Liver (tissue), 9 donors: ENCODE data around the gene ABHD10. TPM values are rescaled to one million over a fixed set of nuclear protein-coding genes. Genes with fewer than 3 reads are reported as not detected.
A peak's percentile ranks its signal among the peaks of the same experiment; 100 is the strongest.

Source experiments
- DNase-seq: peaks from one replicate; pipeline ENCODE4 v3.0.0-alpha.2; 2017; ENCODE audit warnings: low spot score
- H3K27ac ChIP-seq, 2 donors: one replicate each; pipeline ENCODE4 v1.7.0; 2013; ENCODE audit warnings: inconsistent platforms in 2 of 2, low read length in 2 of 2, control low read depth in 1 of 2, low read depth in 1 of 2, mild to moderate bottlenecking in 1 of 2
- H3K27me3 ChIP-seq, 4 donors: one replicate each; pipeline versions ENCODE4 v1.6.1 to v1.7.0; 2013; ENCODE audit warnings: low read length in 3 of 4, inconsistent platforms in 1 of 4, mild to moderate bottlenecking in 1 of 4, moderate library complexity in 1 of 4; ENCODE audit not compliant: control insufficient read depth in 4 of 4, insufficient read depth in 4 of 4
- H3K36me3 ChIP-seq, 4 donors: one replicate each; pipeline versions ENCODE4 v1.6.1 to v1.7.0; 2013; ENCODE audit warnings: low read length in 3 of 4, mild to moderate bottlenecking in 3 of 4, low read depth in 1 of 4, moderate library complexity in 1 of 4; ENCODE audit not compliant: control insufficient read depth in 4 of 4, insufficient read depth in 3 of 4
- H3K4me1 ChIP-seq, 4 donors: one replicate each; pipeline versions ENCODE4 v1.6.1 to v1.7.0; 2013; ENCODE audit warnings: low read length in 3 of 4, mild to moderate bottlenecking in 3 of 4, moderate library complexity in 1 of 4; ENCODE audit not compliant: control insufficient read depth in 4 of 4, insufficient read depth in 4 of 4
- H3K4me3 ChIP-seq, 3 donors: one replicate each; pipeline versions ENCODE4 v1.6.1 to v1.7.0; 2013; ENCODE audit warnings: low read length in 3 of 3, control low read depth in 1 of 3, low read depth in 1 of 3, mild to moderate bottlenecking in 1 of 3
- H3K9ac ChIP-seq, 2 donors: one replicate each; pipeline ENCODE4 v1.7.0; 2013; ENCODE audit warnings: low read length in 2 of 2, mild to moderate bottlenecking in 2 of 2, moderate library complexity in 2 of 2, control low read depth in 1 of 2, low read depth in 1 of 2
- H3K9me3 ChIP-seq, 4 donors: one replicate each; pipeline versions ENCODE4 v1.6.1 to v1.7.0; 2013; ENCODE audit warnings: low read length in 3 of 4; ENCODE audit not compliant: control insufficient read depth in 4 of 4
- ATF3 ChIP-seq: IDR thresholded peaks from 2 replicates; pipeline ENCODE4 v1.6.1; 2016; ENCODE audit warnings: antibody characterized with exemption
- CTCF ChIP-seq: fragments of 150-350 bp; IDR thresholded peaks from 2 replicates; pipeline ENCODE4 v1.5.1; 2017; ENCODE audit warnings: improper control_type of control experiment, low read depth, low read length; ENCODE audit not compliant: missing input control
- EGR1 ChIP-seq, 2 donors: IDR thresholded peaks; 2 replicates each; pipeline ENCODE4 v1.6.1; 2016 to 2018; ENCODE audit warnings: antibody characterized with exemption in 2 of 2, low read depth in 2 of 2
- FOXA1 ChIP-seq: IDR thresholded peaks from 2 replicates; pipeline ENCODE4 v1.6.1; 2016; ENCODE audit warnings: antibody characterized with exemption
- GABPA ChIP-seq, 2 donors: IDR thresholded peaks in 1 of 2; conservative IDR thresholded peaks in 1 of 2; 2 replicates each; pipeline ENCODE4 v1.6.1; 2016; ENCODE audit warnings: antibody characterized with exemption in 2 of 2, mild to moderate bottlenecking in 1 of 2, moderate library complexity in 1 of 2
- HNF4A ChIP-seq, 2 donors: conservative IDR thresholded peaks; 2 replicates each; pipeline ENCODE4 v1.6.1; 2016; ENCODE audit warnings: antibody characterized with exemption in 2 of 2, mild to moderate bottlenecking in 2 of 2
- JUND ChIP-seq, 2 donors: IDR thresholded peaks; 2 replicates each; pipeline ENCODE4 v1.6.1; 2016; ENCODE audit warnings: antibody characterized with exemption in 2 of 2
- MAX ChIP-seq: IDR thresholded peaks from 2 replicates; pipeline ENCODE4 v1.6.1; 2016; ENCODE audit warnings: antibody characterized with exemption
- NR2F2 ChIP-seq: IDR thresholded peaks from 2 replicates; pipeline ENCODE4 v1.6.1; 2016; ENCODE audit warnings: antibody characterized with exemption
- REST ChIP-seq: IDR thresholded peaks from 2 replicates; pipeline ENCODE4 v1.6.1; 2016; ENCODE audit warnings: antibody characterized with exemption, mild to moderate bottlenecking
- RXRA ChIP-seq, 2 donors: IDR thresholded peaks; 2 replicates each; pipeline ENCODE4 v1.6.1; 2017 to 2018; ENCODE audit warnings: antibody characterized with exemption in 2 of 2, mild to moderate bottlenecking in 1 of 2
- SP1 ChIP-seq: IDR thresholded peaks from 2 replicates; pipeline ENCODE4 v1.6.1; 2018; ENCODE audit warnings: antibody characterized with exemption, mild to moderate bottlenecking
- TAF1 ChIP-seq: conservative IDR thresholded peaks from 2 replicates; pipeline ENCODE4 v1.6.1; 2016; ENCODE audit warnings: antibody characterized with exemption, mild to moderate bottlenecking
- YY1 ChIP-seq: IDR thresholded peaks from 2 replicates; pipeline ENCODE4 v1.6.1; 2016; ENCODE audit warnings: antibody characterized with exemption, mild to moderate bottlenecking
- ZBTB33 ChIP-seq: IDR thresholded peaks from 2 replicates; pipeline ENCODE4 v1.6.1; 2016; ENCODE audit warnings: antibody characterized with exemption
- WGBS: extraction: QIAGEN DNeasy Blood & Tissue Kit; methylation state at CpG from one replicate; pipeline ENCODE4 v1.1.7; 2013; 5-methylcytosine and 5-hydroxymethylcytosine counted together
- polyA plus RNA-seq, 2 donors: library from polyadenylated mRNA; stranded (reverse) in 1 of 2; unstranded in 1 of 2; fragments of 200-250 nt in 1 of 2; fragments of >200 nt in 1 of 2; fragmentation: Nextera tagmentation in 1 of 2; extraction: Ambion mirVana in 1 of 2; gene quantifications; one replicate each; pipeline versions ENCODE4 v1.2.1 to v1.2.3, GENCODE V29; 2013 to 2015
- total RNA-seq, 2 donors: library from RNA; depleted of rRNA; stranded (reverse); fragments of >200 nt; gene quantifications; one replicate each; pipeline ENCODE4 v1.2.3, GENCODE V29; 2014
- donor health status: healthy.
- donor health status: healthy.
- donor health status: healthy.
- donor health status: healthy.
- donor health status: healthy.

The ABHD10 gene
- total and polyA plus RNA-seq, 4 donors, result 15.1 to 22.1 (median 18.9) TPM

DNA sequence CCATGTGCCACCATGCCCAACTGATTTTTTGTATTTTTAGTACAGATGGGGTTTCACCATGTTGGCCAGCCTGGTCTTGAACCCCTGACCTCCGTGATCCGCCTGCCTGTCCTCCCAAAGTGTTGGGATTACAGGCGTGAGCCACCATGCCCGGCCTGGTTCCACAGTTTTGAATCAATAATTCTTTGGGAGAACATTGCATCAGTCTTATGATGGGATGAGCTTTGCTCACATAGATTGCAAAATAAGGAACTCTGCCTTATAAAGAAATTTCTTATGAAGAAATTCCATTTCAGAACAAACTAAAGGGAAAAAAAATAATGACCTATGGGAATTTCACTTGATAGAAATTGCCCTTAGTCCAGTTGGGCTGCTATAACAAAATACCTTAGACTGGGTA lies 39.9 kb downstream of the ABHD10 start:
- Histone ChIP-seq H3K27ac (no peak overlapping the region), H3K36me3 (no peaks in the 10 kb centered on the region), H3K27me3 (no peaks in the 10 kb centered on the region), H3K4me3 (no peak overlapping the region), H3K9me3 (no peaks in the 10 kb centered on the region), H3K9ac (no peak overlapping the region), H3K4me1 (no peaks in the 10 kb centered on the region)
- WGBS, result 51% methylated on average over 4 of the region's 4 CpGs
- no peak for DNase-seq
- TF ChIP-seq TAF1 (no peak), JUND (IDR thresholded peaks at IDR 0.05) (no peak), FOXA1 (no peak), HNF4A (conservative IDR thresholded peaks at IDR 0.05) (peak; percentile 55 to 76), ZBTB33 (no peak), NR2F2 (no peak), REST (no peak), CTCF (no peak), EGR1 (IDR thresholded peaks at IDR 0.05; ENCODE audit: low read depth in 2 of 2) (no peak), RXRA (IDR thresholded peaks at IDR 0.05) (peak in 1 of 2 donors; percentile 25), GABPA (IDR thresholded peaks at IDR 0.05 in 1 of 2, conservative IDR thresholded peaks at IDR 0.05 in 1 of 2) (no peak)

GRCh38 chr3:112019716-112020115 lies 40.9 kb downstream of the ABHD10 start:
- Histone ChIP-seq H3K9me3 (no peaks in the 10 kb centered on the region), H3K9ac (no peak overlapping the region), H3K4me3 (no peak overlapping the region), H3K4me1 (no peaks in the 10 kb centered on the region), H3K27ac (no peak overlapping the region), H3K36me3 (no peaks in the 10 kb centered on the region), H3K27me3 (no peaks in the 10 kb centered on the region)
- no peak for DNase-seq
- WGBS, result 89% methylated on average over 1 of the region's 1 CpG
- no peak for TF ChIP-seq SP1
- no peak for TF ChIP-seq REST
- TF ChIP-seq MAX, result no peak
- TF ChIP-seq YY1, result no peak
- no peak for TF ChIP-seq ATF3
- no peak for TF ChIP-seq JUND (IDR thresholded peaks at IDR 0.05)
- TF ChIP-seq FOXA1, result no peak
- no peak for TF ChIP-seq NR2F2
- TF ChIP-seq GABPA (IDR thresholded peaks at IDR 0.05 in 1 of 2, conservative IDR thresholded peaks at IDR 0.05 in 1 of 2), result no peak
